HG03103 (cell line): Measurements from ENCODE around the gene PRMT1.

ENCODE experiments used
- ATAC-seq: cut with Tn5 transposase; IDR thresholded peaks from one replicate; pipeline ENCODE4 v1.9.1; 2021; ENCODE audit warnings: low read depth; ENCODE audit not compliant: unreplicated experiment

The PRMT1 gene

GRCh38 chr19:49687566-49688316 is 10.7 kb downstream of the PRMT1 start:
- no peak for ATAC-seq

GRCh38 chr19:49688531-49689132 is 11.6 kb downstream of the PRMT1 start:
- ATAC-seq: no peak

GRCh38 chr19:49689133-49690078 is 12.3 kb downstream of the PRMT1 start, which contains the start of gene ADM5:
TSS of gene ADM5 (plus strand) at chr19:49689594. CDS start at chr19:49689838, 244 bp downstream.
- ATAC-seq: no peak

- ATAC-seq: no peak
Measured at GRCh38 chr19:49690079-49690655, 13.1 kb downstream of the PRMT1 start.

GRCh38 chr19:49690656-49691242 is 13.7 kb downstream of the PRMT1 start, which contains the start of gene CPT1C:
TSS of gene CPT1C (plus strand) at chr19:49691116. CDS start at chr19:49692253, 1,137 bp downstream.
- ATAC-seq: no peak

GRCh38 chr19:49691243-49692146 is 14.4 kb downstream of the PRMT1 start:
- no peak for ATAC-seq

- no peak for ATAC-seq
Measured at GRCh38 chr19:49692147-49692506, 15.1 kb downstream of the PRMT1 start.

GRCh38 chr19:49696115-49696514 is 19.0 kb downstream of the PRMT1 start:
- no peak for ATAC-seq

- no peak for ATAC-seq
Measured at GRCh38 chr19:49696865-49697264, 19.8 kb downstream of the PRMT1 start.

- no peak for ATAC-seq
Measured at GRCh38 chr19:49699364-49699763, 22.3 kb downstream of the PRMT1 start.

GRCh38 chr19:49700563-49700962 is 23.5 kb downstream of the PRMT1 start:
- ATAC-seq: no peak

GRCh38 chr19:49701271-49701786 is 24.3 kb downstream of the PRMT1 start:
- ATAC-seq: no peak

- no peak for ATAC-seq
Measured at GRCh38 chr19:49704888-49705642, 28.0 kb downstream of the PRMT1 start.

- no peak for ATAC-seq
Measured at GRCh38 chr19:49705919-49706318, 28.8 kb downstream of the PRMT1 start.

GRCh38 chr19:49710372-49710951 is 33.4 kb downstream of the PRMT1 start:
- ATAC-seq: no peak

- ATAC-seq: no peak
Measured at GRCh38 chr19:49712397-49712859, 35.4 kb downstream of the PRMT1 start.

- no peak for ATAC-seq
Measured at GRCh38 chr19:49713236-49713845, 36.3 kb downstream of the PRMT1 start.
